SK-N-SH treated with all-trans-retinoic acid at 6 μM for 48 hours (cell line): ENCODE data around the gene ZNF709.
"Not testable (repeated sequence)": the region's sequence is repeated elsewhere in the genome, so short reads cannot be mapped to it uniquely, and the experiment has no call there.

Experiments used
- ATAC-seq: fragments of 200-7000 bp; cut with Tn5 transposase; 3 replicates; pipeline ENCODE4 v1.9.1; 2020; ENCODE audit warnings: mild to moderate bottlenecking, moderate library complexity
- ARNTL ChIP-seq: fragments of 450-650 bp; formaldehyde crosslinking; IDR thresholded peaks from 2 replicates; pipeline ENCODE4 v1.5.0; 2020; ENCODE audit warnings: low read depth, mild to moderate bottlenecking, moderate library complexity, borderline replicate concordance
- BACH2 ChIP-seq: fragments of 250-450 bp; sonication (Bioruptor Pico); IDR thresholded peaks from 2 replicates; pipeline ENCODE4 v1.9.0; 2021; ENCODE audit warnings: mild to moderate bottlenecking, borderline replicate concordance
- CREB5 ChIP-seq: fragments of 250-450 bp; sonication (Bioruptor Pico); IDR thresholded peaks from 2 replicates; pipeline ENCODE4 v1.5.1; 2020; ENCODE audit warnings: low read depth, mild to moderate bottlenecking, moderate library complexity
- CSDC2 ChIP-seq: fragments of 250-450 bp; sonication (Bioruptor Pico); IDR thresholded peaks from 2 replicates; pipeline ENCODE4 v1.5.0; 2020; ENCODE audit warnings: mild to moderate bottlenecking, moderate library complexity
- CSRNP3 ChIP-seq: fragments of 250-450 bp; sonication (Bioruptor Pico); IDR thresholded peaks from 2 replicates; pipeline ENCODE4 v1.5.1; 2021; ENCODE audit warnings: mild to moderate bottlenecking, moderate library complexity
- ESRRG ChIP-seq: fragments of 250-450 bp; sonication (Bioruptor Pico); IDR thresholded peaks from 2 replicates; pipeline ENCODE4 v1.6.1; 2021; ENCODE audit warnings: mild to moderate bottlenecking
- GLIS3 ChIP-seq: fragments of 250-450 bp; sonication (Bioruptor Pico); IDR thresholded peaks from 2 replicates; pipeline ENCODE4 v1.5.0; 2020; ENCODE audit warnings: mild to moderate bottlenecking, moderate library complexity
- ISL1 ChIP-seq: fragments of 250-450 bp; sonication (Bioruptor Pico); IDR thresholded peaks from 2 replicates; pipeline ENCODE4 v2.1.2; 2022; ENCODE audit warnings: mild to moderate bottlenecking, moderate library complexity
- PATZ1 ChIP-seq: fragments of 250-450 bp; sonication (Bioruptor Pico); IDR thresholded peaks from 2 replicates; pipeline ENCODE4 v1.8.0; 2020; ENCODE audit warnings: mild to moderate bottlenecking, moderate library complexity, borderline replicate concordance
- POU6F1 ChIP-seq: fragments of 250-450 bp; sonication (Bioruptor Pico); IDR thresholded peaks from 2 replicates; pipeline ENCODE4 v1.8.0; 2021; ENCODE audit warnings: low read depth, mild to moderate bottlenecking, moderate library complexity, borderline replicate concordance
- PPARA ChIP-seq: fragments of 250-450 bp; sonication (Bioruptor Pico); IDR thresholded peaks from 2 replicates; pipeline ENCODE4 v1.5.0; 2020; ENCODE audit warnings: mild to moderate bottlenecking, borderline replicate concordance
- RARB ChIP-seq: fragments of 250-450 bp; sonication (Bioruptor Pico); IDR thresholded peaks from 2 replicates; pipeline ENCODE4 v1.8.0; 2021; ENCODE audit warnings: mild to moderate bottlenecking, moderate library complexity
- SNAI2 ChIP-seq: fragments of 250-450 bp; sonication (Bioruptor Pico); IDR thresholded peaks from 2 replicates; pipeline ENCODE4 v1.5.0; 2020; ENCODE audit warnings: mild to moderate bottlenecking, moderate library complexity
- TCF4 ChIP-seq: fragments of 250-450 bp; sonication (Bioruptor Pico); IDR thresholded peaks from 2 replicates; pipeline ENCODE4 v1.8.0; 2021; ENCODE audit warnings: mild to moderate bottlenecking, moderate library complexity, borderline replicate concordance
- TOX ChIP-seq: fragments of 250-450 bp; sonication (Bioruptor Pico); IDR thresholded peaks from 2 replicates; pipeline ENCODE4 v1.8.0; 2021; ENCODE audit warnings: mild to moderate bottlenecking, moderate library complexity, borderline replicate concordance
- TSHZ2 ChIP-seq: fragments of 250-450 bp; sonication (Bioruptor Pico); IDR thresholded peaks from 2 replicates; pipeline ENCODE4 v1.5.0; 2020; ENCODE audit warnings: mild to moderate bottlenecking, moderate library complexity
- ZC3H10 ChIP-seq: fragments of 250-450 bp; sonication (Bioruptor Pico); IDR thresholded peaks from 2 replicates; pipeline ENCODE4 v1.5.1; 2021; ENCODE audit warnings: mild to moderate bottlenecking, moderate library complexity
- ZFP3 ChIP-seq: fragments of 250-450 bp; sonication (Bioruptor Pico); IDR thresholded peaks from 2 replicates; pipeline ENCODE4 v1.5.0; 2020; ENCODE audit warnings: mild to moderate bottlenecking, moderate library complexity
- ZFP30 ChIP-seq: fragments of 450-650 bp; formaldehyde crosslinking; IDR thresholded peaks from 2 replicates; pipeline ENCODE4 v1.5.0; 2022; ENCODE audit warnings: mild to moderate bottlenecking, moderate library complexity
- ZNF565 ChIP-seq: fragments of 450-650 bp; formaldehyde crosslinking; conservative IDR thresholded peaks from 2 replicates; pipeline ENCODE4 v1.5.0; 2020; ENCODE audit warnings: low read depth, mild to moderate bottlenecking, moderate library complexity
- ZNF8 ChIP-seq: fragments of 450-650 bp; formaldehyde crosslinking; IDR thresholded peaks from 2 replicates; pipeline ENCODE4 v1.5.0; 2020; ENCODE audit warnings: mild to moderate bottlenecking, moderate library complexity

The ZNF709 gene

GRCh38 chr19:12496480-12496879 lies 11.9 kb upstream of the ZNF709 start:
- TF ChIP-seq TOX (CRISPR knock-in tag) = no peak
- no peak for ATAC-seq

GRCh38 chr19:12495002-12495802 lies 10.6 kb upstream of the ZNF709 start:
- peak; percentile 99 for ATAC-seq
- TF ChIP-seq ZFP30 (CRISPR knock-in tag) (no peak), ARNTL (no peak), TSHZ2 (CRISPR knock-in tag) (peak; percentile 60; the same call in 1 of the 2 replicates), ZFP3 (0 out of 2 replicates have a peak, but pooled peaks have one; percentile 12)

GRCh38 chr19:12494260-12494860 lies 9.7 kb upstream of the ZNF709 start:
- no peak for ATAC-seq
- TF ChIP-seq PPARA (CRISPR knock-in tag) (no peak), CREB5 (no peak), SNAI2 (CRISPR knock-in tag) (no peak), ZNF565 (CRISPR knock-in tag) (no peak)
- TF ChIP-seq, all 23 proteins: peak for 0

GRCh38 chr19:12486265-12486783 lies 1.7 kb upstream of the ZNF709 start:
- ATAC-seq = not testable (repeated sequence)

- no peak for ATAC-seq
- TF ChIP-seq TSHZ2 (CRISPR knock-in tag) = no peak
- TF ChIP-seq CSRNP3 (CRISPR knock-in tag) = no peak
- no peak for TF ChIP-seq ZC3H10
- TF ChIP-seq ISL1 (CRISPR knock-in tag) = no peak
- TF ChIP-seq GLIS3 = no peak
- TF ChIP-seq SNAI2 (CRISPR knock-in tag) = no peak
- TF ChIP-seq CSDC2 (CRISPR knock-in tag) = no peak
- no peak for TF ChIP-seq PATZ1 (CRISPR knock-in tag)
- no peak for TF ChIP-seq ESRRG (CRISPR knock-in tag)
- TF ChIP-seq POU6F1 (CRISPR knock-in tag) = no peak
- TF ChIP-seq ZFP3 = no peak
- no peak for TF ChIP-seq RARB (CRISPR knock-in tag)
- no peak for TF ChIP-seq ARNTL
- TF ChIP-seq TCF4 (CRISPR knock-in tag) = no peak
- TF ChIP-seq TOX (CRISPR knock-in tag) = no peak
- TF ChIP-seq PPARA (CRISPR knock-in tag) = no peak
- no peak for TF ChIP-seq BACH2 (CRISPR knock-in tag)
- TF ChIP-seq ZNF565 (CRISPR knock-in tag) = no peak
- TF ChIP-seq ZNF8 (CRISPR knock-in tag) = no peak
These were observed 955 bp upstream of the ZNF709 start for GRCh38 chr19:12485571-12485970.
